HepG2 (cell line): ENCODE data around the gene STK40. TPM values are rescaled to one million over a fixed set of nuclear protein-coding genes. Genes with fewer than 3 reads are reported as not detected.

Source experiments
- ARNT2 ChIP-seq: sonication (generic); formaldehyde crosslinking; IDR thresholded peaks from 2 replicates; pipeline ENCODE4 v1.8.0; 2022; ENCODE audit warnings: mild to moderate bottlenecking, low read depth, missing genetic modification reagents, moderate library complexity
- CSRNP1 ChIP-seq: sonication (generic); formaldehyde crosslinking; IDR thresholded peaks from 2 replicates; pipeline ENCODE4 v1.8.1; 2023; ENCODE audit warnings: mild to moderate bottlenecking, missing genetic modification reagents
- E2F2 ChIP-seq: sonication (generic); formaldehyde crosslinking; IDR thresholded peaks from 2 replicates; pipeline ENCODE4 v1.4.0; 2020; ENCODE audit warnings: missing genetic modification reagents, borderline replicate concordance
- GLI4 ChIP-seq: sonication (generic); formaldehyde crosslinking; IDR thresholded peaks from 2 replicates; pipeline ENCODE4 v1.5.1; 2020; ENCODE audit warnings: missing genetic modification reagents, mild to moderate bottlenecking, moderate library complexity, borderline replicate concordance
- GPN1 ChIP-seq: sonication (generic); formaldehyde crosslinking; IDR thresholded peaks from 2 replicates; pipeline ENCODE4 v1.5.1; 2020; ENCODE audit warnings: missing genetic modification reagents, borderline replicate concordance
- HNRNPLL ChIP-seq: fragments of 200-400 bp; formaldehyde crosslinking; IDR thresholded peaks from 2 replicates; pipeline ENCODE4 v1.6.1; 2017; ENCODE audit warnings: mild to moderate bottlenecking, low read depth, low read length; ENCODE audit not compliant: poor library complexity, severe bottlenecking
- LBX2 ChIP-seq: sonication (generic); formaldehyde crosslinking; IDR thresholded peaks from 2 replicates; pipeline ENCODE4 v1.5.0; 2020; ENCODE audit warnings: missing genetic modification reagents, mild to moderate bottlenecking, borderline replicate concordance
- MATR3 ChIP-seq: sonication (generic); formaldehyde crosslinking; IDR thresholded peaks from 2 replicates; pipeline ENCODE4 v1.4.0; 2020; ENCODE audit warnings: missing genetic modification reagents
- PBX3 ChIP-seq: sonication (generic); formaldehyde crosslinking; IDR thresholded peaks from 2 replicates; pipeline ENCODE4 v1.8.1; 2023; ENCODE audit warnings: missing genetic modification reagents, inconsistent platforms, borderline replicate concordance
- SAP130 ChIP-seq: IDR thresholded peaks from 2 replicates; pipeline ENCODE4 v1.6.1; 2016; ENCODE audit warnings: low read depth
- SCMH1 ChIP-seq: sonication (generic); formaldehyde crosslinking; IDR thresholded peaks from 2 replicates; pipeline ENCODE4 v1.9.0; 2021; ENCODE audit warnings: missing genetic modification reagents, mild to moderate bottlenecking, borderline replicate concordance
- SMYD3 ChIP-seq: sonication (generic); formaldehyde crosslinking; IDR thresholded peaks from 2 replicates; pipeline ENCODE4 v1.8.1; 2023; ENCODE audit warnings: mild to moderate bottlenecking, missing genetic modification reagents
- SP2 ChIP-seq: sonication (generic); formaldehyde crosslinking; IDR thresholded peaks from 2 replicates; pipeline ENCODE4 v1.5.1; 2020; ENCODE audit warnings: mild to moderate bottlenecking, missing genetic modification reagents
- ZFX ChIP-seq: sonication (generic); formaldehyde crosslinking; IDR thresholded peaks from 2 replicates; pipeline ENCODE4 v1.4.0; 2020; ENCODE audit warnings: mild to moderate bottlenecking, low read depth, missing genetic modification reagents, moderate library complexity
- ZNF530 ChIP-seq: sonication (generic); formaldehyde crosslinking; IDR thresholded peaks from 2 replicates; pipeline ENCODE4 v1.5.0; 2020; ENCODE audit warnings: low read depth, mild to moderate bottlenecking, missing genetic modification reagents
- ZNF543 ChIP-seq: sonication (generic); formaldehyde crosslinking; IDR thresholded peaks from 2 replicates; pipeline ENCODE4 v1.4.0; 2020; ENCODE audit warnings: mild to moderate bottlenecking, missing genetic modification reagents
- ZNF558 ChIP-seq: sonication (generic); formaldehyde crosslinking; IDR thresholded peaks from 2 replicates; pipeline ENCODE4 v1.9.0; 2022; ENCODE audit warnings: mild to moderate bottlenecking, missing genetic modification reagents, borderline replicate concordance
- ZNF574 ChIP-seq: sonication (generic); formaldehyde crosslinking; IDR thresholded peaks from 2 replicates; pipeline ENCODE4 v1.4.0; 2020; ENCODE audit warnings: missing genetic modification reagents
- ZNF75D ChIP-seq: sonication (generic); formaldehyde crosslinking; IDR thresholded peaks from 2 replicates; pipeline ENCODE4 v1.8.1; 2023; ENCODE audit warnings: missing genetic modification reagents, mild to moderate bottlenecking, borderline replicate concordance
- ZNF891 ChIP-seq: sonication (generic); formaldehyde crosslinking; IDR thresholded peaks from 2 replicates; pipeline ENCODE4 v1.5.0; 2020; ENCODE audit warnings: mild to moderate bottlenecking, missing genetic modification reagents
- polyA plus RNA-seq, 8 experiments: library from polyadenylated mRNA; depleted of rRNA in 3 of 8; stranded (reverse) in 7 of 8; unstranded in 1 of 8; fragments of >200 nt; fragmentation: Illumina TruSeq in 4 of 8; extraction: Trizol in 4 of 8; gene quantifications; 2 replicates each; pipeline versions ENCODE4 v1.2.1 to v1.2.3, GENCODE V29; 2011 to 2016; ENCODE audit warnings: low read depth in 4 of 8, missing spikeins in 1 of 8, mixed read lengths in 1 of 8; ENCODE audit not compliant: insufficient read depth in 1 of 8
- total RNA-seq, 5 experiments: library from RNA; depleted of rRNA; stranded (reverse); fragments of >200 nt; fragmentation: Illumina TruSeq; extraction: Trizol; gene quantifications; 2 replicates each; pipeline ENCODE4 v1.2.3, GENCODE V29; 2016; ENCODE audit warnings: low read depth in 1 of 5

Gene STK40
- total and polyA plus RNA-seq, 2 of the 13 experiments (the other 11 are each of a cell fraction or from before 2014, with no cell fraction given), result 33.8 to 35.1 TPM

GRCh38 chr1:36386265-36387140, 779 bp upstream of the STK40 start (continued):
- TF ChIP-seq GLI4 (CRISPR knock-in tag), result no peak
- no peak for TF ChIP-seq ZNF530 (CRISPR knock-in tag)
- peak; percentile 30; the same call in 1 of the 2 replicates for TF ChIP-seq ZNF574
- peak; percentile 62 for TF ChIP-seq ZFX (CRISPR knock-in tag)
- TF ChIP-seq ZNF543 (CRISPR knock-in tag), result peak; percentile 46; the same call in 1 of the 2 replicates
- no peak for TF ChIP-seq ARNT2 (CRISPR knock-in tag)
- no peak for TF ChIP-seq ZNF75D (CRISPR knock-in tag)
- TF ChIP-seq SP2 (CRISPR knock-in tag), result no peak
- TF ChIP-seq HNRNPLL, result no peak
- TF ChIP-seq PBX3 (CRISPR knock-in tag), result no peak
- TF ChIP-seq GPN1 (CRISPR knock-in tag), result no peak
- no peak for TF ChIP-seq LBX2 (CRISPR knock-in tag)
- no peak for TF ChIP-seq SCMH1 (CRISPR knock-in tag)
- no peak for TF ChIP-seq MATR3 (CRISPR knock-in tag)
- no peak; the same call in 1 of the 2 replicates for TF ChIP-seq CSRNP1 (CRISPR knock-in tag)
- TF ChIP-seq E2F2, result no peak
- TF ChIP-seq ZNF558 (CRISPR knock-in tag), result no peak
- TF ChIP-seq SMYD3 (CRISPR knock-in tag), result no peak
- peak; percentile 86 for TF ChIP-seq SAP130 (CRISPR knock-in tag)
- TF ChIP-seq ZNF891 (CRISPR knock-in tag), result peak; percentile 81; the same call in 1 of the 2 replicates
